Activated T-helper 17 cell treated with anti-CD3 and anti-CD28 coated beads, Interleukin-2, amount 50 U/mL, for 72 hours (primary cell): ENCODE results near the gene OR5AU1. TPM values are rescaled to one million over a fixed set of nuclear protein-coding genes. Genes with fewer than 3 reads are reported as not detected.

Experiments used
- ATAC-seq: fragments of 150-1000 bp; cut with Tn5 transposase; replicated peaks from 2 replicates; pipeline ENCODE4 v1.10.0; 2021; ENCODE audit warnings: mild to moderate bottlenecking, moderate library complexity
- H3K27ac Mint-ChIP-seq: one replicate; pipeline ENCODE4 v1.8.0; 2022; ENCODE audit warnings: mixed read lengths
- H3K27me3 Mint-ChIP-seq: one replicate; pipeline ENCODE4 v1.8.0; 2022; ENCODE audit warnings: mixed read lengths
- H3K36me3 Mint-ChIP-seq: one replicate; pipeline ENCODE4 v1.8.0; 2022; ENCODE audit warnings: low read depth, mild to moderate bottlenecking, mixed read lengths
- H3K4me1 Mint-ChIP-seq: one replicate; pipeline ENCODE4 v1.8.0; 2022; ENCODE audit warnings: mixed read lengths
- H3K4me3 Mint-ChIP-seq: one replicate; pipeline ENCODE4 v1.8.0; 2022; ENCODE audit warnings: mild to moderate bottlenecking, mixed read lengths
- H3K9me3 Mint-ChIP-seq: one replicate; pipeline ENCODE4 v1.8.0; 2022; ENCODE audit warnings: mixed read lengths
- total RNA-seq, 2 donors: library from RNA; stranded (reverse); gene quantifications; one replicate each; pipeline ENCODE4 v1.2.3, GENCODE V29; 2022

OR5AU1 gene
- not detected for total RNA-seq

GRCh38 chr14:21155963-21156362, at the start of gene OR5AU1:
OR5AU1 (minus strand) TSS chr14:21156063; CDS start chr14:21155872, 191 bp downstream.
- no peak for ATAC-seq
- Mint-ChIP-seq H3K27me3 (peaks cover 22% of the 10 kb centered on the region), H3K4me3 (no peak within 1 kb of the TSS), H3K4me1 (no peaks in the 10 kb centered on the region), H3K27ac (no peak within 1 kb of the TSS), H3K36me3 (no peaks in the 10 kb centered on the region), H3K9me3 (no peaks in the 10 kb centered on the region)

DNA sequence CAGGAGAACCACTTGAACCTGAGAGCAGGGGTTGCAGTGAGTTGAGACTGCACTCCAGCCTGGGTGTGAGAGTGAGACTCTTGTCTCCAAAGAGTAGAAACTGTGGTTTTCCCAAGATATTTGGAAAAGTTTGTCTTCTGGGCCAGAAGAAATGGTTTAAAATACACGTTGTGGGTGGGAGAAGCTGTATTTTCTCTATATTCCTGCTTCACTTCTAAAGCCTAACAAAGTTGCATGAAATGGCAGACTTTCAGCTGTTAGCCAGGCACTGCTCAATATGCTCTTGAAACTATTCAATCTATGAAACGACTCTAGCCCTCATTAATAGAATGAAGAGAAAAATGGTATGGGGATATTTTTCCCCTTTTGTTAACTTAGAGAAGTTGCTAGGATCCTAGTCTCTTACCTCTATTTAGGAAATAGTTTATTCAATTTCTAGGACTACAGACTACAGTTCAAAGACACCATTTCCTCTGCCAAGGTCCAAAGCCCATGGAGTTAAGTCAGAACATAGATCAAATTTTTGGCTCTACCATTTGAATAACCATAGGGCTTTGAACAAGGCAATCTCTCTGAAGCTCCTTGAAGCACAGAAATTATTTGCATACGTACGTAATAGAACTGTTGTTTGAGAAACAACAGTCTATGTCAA, 49.3 kb upstream of the OR5AU1 start:
- peaks cover 80% of the 10 kb centered on the region for H3K36me3 Mint-ChIP-seq
- no peak for ATAC-seq
- H3K4me3 Mint-ChIP-seq = no peak overlapping the region
- H3K27me3 Mint-ChIP-seq = no peaks in the 10 kb centered on the region
- H3K4me1 Mint-ChIP-seq = peaks cover 24% of the 10 kb centered on the region
- no peaks in the 10 kb centered on the region for H3K9me3 Mint-ChIP-seq
- no peak overlapping the region for H3K27ac Mint-ChIP-seq

DNA sequence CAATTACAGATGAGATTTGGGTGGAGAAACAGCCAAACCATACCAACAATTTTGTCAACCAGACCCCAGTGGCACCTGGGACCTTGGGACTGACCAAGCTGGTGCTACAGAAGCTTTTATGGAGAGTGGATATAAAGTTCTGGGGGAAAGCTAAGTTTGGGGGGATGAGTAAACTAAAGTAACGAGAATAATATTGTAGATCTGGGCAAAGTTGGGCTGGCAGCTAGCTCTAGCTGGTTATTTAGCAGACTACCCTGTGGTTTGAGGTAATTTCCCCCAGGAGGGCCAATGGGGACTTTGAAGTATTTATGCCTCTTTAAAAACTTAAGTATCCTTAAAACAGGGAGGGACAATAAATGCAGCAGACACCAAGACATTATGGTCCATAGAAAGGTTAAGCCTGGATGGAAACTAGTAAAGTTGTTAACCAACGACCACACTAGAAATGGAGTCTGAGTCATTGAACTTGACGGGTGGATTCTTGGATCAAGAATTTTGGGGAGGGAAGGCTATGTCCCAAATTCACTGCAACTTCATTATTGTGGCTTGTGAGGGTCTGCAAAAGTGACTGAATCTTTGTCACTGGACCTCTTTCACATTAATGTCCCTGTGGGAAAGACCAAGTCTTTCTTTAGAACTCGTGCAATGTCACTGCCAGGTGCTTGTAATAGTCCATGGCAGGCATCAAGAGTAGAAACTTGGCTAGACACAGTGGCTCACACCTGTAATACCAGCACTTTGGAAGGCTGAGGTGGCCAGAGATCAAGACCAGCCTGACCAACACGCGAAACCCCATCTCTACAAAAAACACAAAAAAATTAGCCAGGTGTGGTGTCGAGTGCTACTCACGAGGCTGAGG, 48.5 kb upstream of the OR5AU1 start:
- H3K36me3 Mint-ChIP-seq = peaks cover 73% of the 10 kb centered on the region
- H3K4me3 Mint-ChIP-seq = no peak overlapping the region
- H3K27ac Mint-ChIP-seq = peak overlapping the region; percentile 64
- no peak for ATAC-seq
- peaks cover 24% of the 10 kb centered on the region for H3K4me1 Mint-ChIP-seq
- no peaks in the 10 kb centered on the region for H3K27me3 Mint-ChIP-seq
- no peaks in the 10 kb centered on the region for H3K9me3 Mint-ChIP-seq

- H3K36me3 Mint-ChIP-seq = peaks cover 65% of the 10 kb centered on the region
- peak overlapping the region; percentile 64 for H3K27ac Mint-ChIP-seq
- H3K9me3 Mint-ChIP-seq = no peaks in the 10 kb centered on the region
These were observed 47.8 kb upstream of the OR5AU1 start for GRCh38 chr14:21203470-21204166.

DNA sequence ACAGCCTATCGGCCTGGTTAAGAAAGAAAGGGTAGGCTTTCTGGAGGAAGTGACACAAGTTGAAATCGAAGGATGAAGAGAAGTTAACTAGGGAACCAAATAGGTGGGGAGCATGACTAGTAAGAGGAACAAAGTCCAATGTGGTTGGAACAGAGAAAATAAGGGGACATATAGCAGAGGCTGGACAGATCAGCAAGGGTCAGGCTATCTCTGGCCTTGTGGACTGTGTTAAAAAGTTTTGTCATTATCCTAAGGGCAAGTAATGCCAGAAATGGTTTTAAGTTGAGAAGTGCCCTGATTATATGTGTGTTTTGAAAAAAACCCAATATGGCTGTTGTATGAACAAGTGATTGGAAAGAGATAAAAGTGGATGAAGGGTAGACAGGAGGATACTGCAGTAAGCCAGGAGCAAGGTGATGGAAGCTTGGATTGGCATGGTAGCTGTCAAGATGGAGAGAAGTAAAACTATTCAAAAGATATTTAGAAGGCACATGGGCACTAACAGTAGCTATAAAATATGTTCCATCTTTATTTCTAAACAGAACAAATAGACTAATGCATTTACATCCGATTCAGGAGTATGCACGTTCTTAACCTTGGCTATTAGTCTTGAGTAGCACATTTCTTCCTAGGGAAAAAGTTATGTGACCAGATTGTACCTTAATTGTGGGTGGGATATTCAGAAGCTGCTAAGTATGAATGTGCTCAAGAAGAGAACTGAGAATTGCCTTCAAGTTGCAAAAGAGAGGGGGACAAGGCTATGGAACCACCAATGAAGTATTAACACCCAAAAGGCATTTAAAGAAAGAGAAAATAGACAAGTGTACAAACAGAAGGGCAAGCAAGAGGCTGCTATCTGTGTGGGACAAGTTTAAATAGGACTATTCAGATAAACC, 46.8 kb upstream of the OR5AU1 start:
- ATAC-seq = no peak
- H3K4me1 Mint-ChIP-seq = peaks cover 16% of the 10 kb centered on the region
- no peak overlapping the region for H3K27ac Mint-ChIP-seq
- no peaks in the 10 kb centered on the region for H3K27me3 Mint-ChIP-seq
- H3K9me3 Mint-ChIP-seq = no peaks in the 10 kb centered on the region
- H3K4me3 Mint-ChIP-seq = no peak overlapping the region
- H3K36me3 Mint-ChIP-seq = peaks cover 56% of the 10 kb centered on the region

More at GRCh38 chr14:21203470-21204166, 47.8 kb upstream of the OR5AU1 start:
- Mint-ChIP-seq H3K4me1 (peaks cover 24% of the 10 kb centered on the region), H3K4me3 (no peak overlapping the region), H3K27me3 (no peaks in the 10 kb centered on the region)
- ATAC-seq = no peak

GRCh38 chr14:21201732-21202462, 46.0 kb upstream of the OR5AU1 start:
- no peak for ATAC-seq
- Mint-ChIP-seq H3K27me3 (no peaks in the 10 kb centered on the region), H3K4me1 (peaks cover 11% of the 10 kb centered on the region), H3K27ac (no peak overlapping the region), H3K4me3 (no peak overlapping the region), H3K9me3 (no peaks in the 10 kb centered on the region), H3K36me3 (peaks cover 48% of the 10 kb centered on the region)

DNA sequence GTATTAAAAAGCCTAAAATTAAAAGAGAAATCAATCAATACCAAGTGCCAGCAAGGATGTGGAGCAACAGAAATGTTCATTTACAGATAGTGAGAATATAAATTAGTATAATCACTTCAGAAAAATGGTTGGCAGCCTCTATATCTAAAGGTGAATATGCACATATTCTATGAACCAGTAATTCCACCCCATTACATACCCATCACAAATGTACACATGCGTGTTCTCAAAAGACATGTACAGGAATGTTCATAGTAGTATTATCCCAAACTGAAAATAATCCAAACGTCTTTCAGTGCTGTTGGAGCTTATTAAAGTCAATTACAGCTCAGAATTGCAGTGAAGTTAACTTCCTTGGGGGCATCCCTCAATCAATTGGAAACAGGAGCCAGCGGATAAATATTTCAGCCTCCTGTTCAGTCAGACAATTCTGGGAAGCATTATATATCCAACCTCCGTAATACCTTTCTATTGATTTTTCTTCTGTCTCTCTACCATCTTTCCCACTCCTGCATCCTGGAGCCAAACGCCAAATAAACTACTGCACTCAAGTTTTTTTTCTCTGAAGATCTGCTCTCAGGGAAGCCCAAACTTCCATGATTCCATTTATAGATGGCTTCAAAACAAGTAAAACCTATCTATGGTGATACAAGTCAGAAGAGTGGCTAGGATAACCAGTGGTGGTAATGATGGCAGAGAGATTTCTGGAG, 45.0 kb upstream of the OR5AU1 start:
- no peak overlapping the region for H3K4me3 Mint-ChIP-seq

GRCh38 chr14:21199611-21200560, 44.0 kb upstream of the OR5AU1 start:
- Mint-ChIP-seq H3K4me3 (no peak overlapping the region), H3K4me1 (peaks cover 3% of the 10 kb centered on the region), H3K27me3 (no peaks in the 10 kb centered on the region), H3K36me3 (peaks cover 28% of the 10 kb centered on the region), H3K9me3 (no peaks in the 10 kb centered on the region), H3K27ac (peak overlapping the region; percentile 14)
- ATAC-seq = peak; percentile 45

More for the DNA sequence above, 45.0 kb upstream of the OR5AU1 start:
- no peaks in the 10 kb centered on the region for H3K9me3 Mint-ChIP-seq
- no peak overlapping the region for H3K27ac Mint-ChIP-seq
- ATAC-seq = no peak
- peaks cover 38% of the 10 kb centered on the region for H3K36me3 Mint-ChIP-seq
- H3K4me1 Mint-ChIP-seq = peaks cover 3% of the 10 kb centered on the region
- H3K27me3 Mint-ChIP-seq = no peaks in the 10 kb centered on the region

DNA sequence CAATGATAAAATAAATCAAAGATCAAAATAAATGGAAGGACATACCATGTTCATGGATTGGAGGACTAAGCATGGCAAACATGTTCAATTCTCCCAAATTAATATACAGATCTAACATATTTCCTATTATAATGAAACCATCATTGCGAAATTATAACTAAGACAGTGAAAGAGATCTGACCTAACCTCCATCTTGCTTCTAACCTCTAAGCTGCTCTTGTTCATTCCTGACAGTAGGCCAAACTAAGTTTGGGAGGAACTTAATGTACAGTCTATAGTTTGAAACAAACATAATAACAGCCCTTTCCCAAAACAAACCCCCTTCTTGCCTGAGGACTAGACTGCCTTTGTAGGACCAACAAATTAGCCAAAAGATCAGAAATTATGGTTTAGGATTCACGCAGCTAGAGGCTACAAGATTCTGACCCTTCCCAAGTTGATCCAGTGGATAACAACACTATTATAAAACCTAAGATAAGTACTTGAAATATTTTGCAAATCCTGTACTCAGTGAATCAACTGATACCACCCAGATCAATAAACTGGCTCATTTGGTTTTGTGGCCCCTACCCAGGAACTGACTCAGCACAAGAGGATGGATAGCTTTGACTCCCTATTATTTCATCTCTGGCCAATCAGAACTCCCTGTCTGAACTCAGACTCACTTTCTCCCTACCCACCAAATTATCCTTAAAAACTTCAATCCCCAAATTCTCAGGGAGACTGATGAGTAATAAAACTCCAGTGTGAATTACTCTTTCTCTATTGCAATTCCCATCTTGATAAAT, 41.7 kb upstream of the OR5AU1 start:
- no peak overlapping the region for H3K4me3 Mint-ChIP-seq
- H3K9me3 Mint-ChIP-seq = no peaks in the 10 kb centered on the region
- peak overlapping the region; percentile 4 for H3K27ac Mint-ChIP-seq
- H3K27me3 Mint-ChIP-seq = no peaks in the 10 kb centered on the region
- no peak for ATAC-seq
- peaks cover 6% of the 10 kb centered on the region for H3K36me3 Mint-ChIP-seq
- no peaks in the 10 kb centered on the region for H3K4me1 Mint-ChIP-seq

DNA sequence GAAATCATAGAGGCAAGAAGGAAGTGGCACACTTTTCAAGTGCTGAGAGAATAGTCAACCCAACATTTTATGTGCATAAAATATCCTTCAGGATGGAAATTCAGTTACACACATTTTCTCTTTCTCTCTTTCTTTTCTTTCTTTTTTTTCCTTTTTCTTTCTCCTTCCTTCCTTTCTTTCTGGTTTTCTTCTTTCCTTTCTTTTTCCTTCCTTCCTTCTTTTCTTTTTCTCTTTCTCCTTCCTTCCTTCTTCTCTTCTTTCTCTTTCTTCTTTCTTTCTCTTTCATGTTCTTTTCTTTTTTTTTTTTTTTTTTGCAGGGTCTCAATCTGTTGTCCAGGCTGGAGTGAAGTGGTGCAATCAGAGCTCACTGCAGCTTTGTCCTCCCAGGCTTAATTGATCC, 38.7 kb upstream of the OR5AU1 start:
- no peaks in the 10 kb centered on the region for H3K4me1 Mint-ChIP-seq
- no peaks in the 10 kb centered on the region for H3K9me3 Mint-ChIP-seq
- H3K36me3 Mint-ChIP-seq = no peaks in the 10 kb centered on the region
- H3K4me3 Mint-ChIP-seq = no peak overlapping the region
- ATAC-seq = no peak
- no peak overlapping the region for H3K27ac Mint-ChIP-seq
- H3K27me3 Mint-ChIP-seq = no peaks in the 10 kb centered on the region

GRCh38 chr14:21192875-21193535, 37.1 kb upstream of the OR5AU1 start:
- Mint-ChIP-seq H3K27me3 (no peaks in the 10 kb centered on the region), H3K4me1 (no peaks in the 10 kb centered on the region), H3K9me3 (no peaks in the 10 kb centered on the region), H3K4me3 (peak overlapping the region; percentile 73), H3K27ac (no peak overlapping the region), H3K36me3 (no peaks in the 10 kb centered on the region)
- ATAC-seq = no peak
